Jurkat, Clone E6-1 (cell line): ENCODE measurements around the gene R3HDM1.
"Not testable (repeated sequence)": the region's sequence is repeated elsewhere in the genome, so short reads cannot be mapped to it uniquely, and the experiment has no call there.

Experiments
- DNase-seq: peaks from one replicate; pipeline ENCODE4 v3.0.0-alpha.2; 2011; ENCODE audit warnings: low read depth, low spot score
- H3K4me3 ChIP-seq: 2 replicates; pipeline ENCODE4 v1.5.1; 2011; ENCODE audit warnings: mild to moderate bottlenecking, low read length, control low read depth, moderate library complexity

Gene R3HDM1

DNA sequence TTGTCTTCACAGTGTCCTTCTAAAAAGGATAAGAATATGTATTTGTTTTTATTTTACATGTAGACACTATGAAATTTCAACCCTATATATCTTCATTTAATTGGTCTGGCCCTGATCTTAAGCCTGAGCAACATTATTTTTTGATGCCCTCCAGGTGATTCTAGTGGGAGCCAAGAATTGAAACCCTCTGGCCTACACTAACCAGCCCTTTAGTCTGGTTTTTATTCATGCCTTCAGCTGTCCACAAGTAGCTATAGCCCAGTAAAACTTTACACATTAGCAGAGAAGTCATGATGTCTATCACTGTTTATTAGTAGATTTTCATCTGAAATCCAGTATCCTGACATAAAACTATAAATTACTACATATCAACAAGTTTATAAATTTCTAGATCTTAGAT is 157.7 kb downstream of the R3HDM1 start:
- DNase-seq, result no peak
- H3K4me3 ChIP-seq, result no peak overlapping the region

DNA sequence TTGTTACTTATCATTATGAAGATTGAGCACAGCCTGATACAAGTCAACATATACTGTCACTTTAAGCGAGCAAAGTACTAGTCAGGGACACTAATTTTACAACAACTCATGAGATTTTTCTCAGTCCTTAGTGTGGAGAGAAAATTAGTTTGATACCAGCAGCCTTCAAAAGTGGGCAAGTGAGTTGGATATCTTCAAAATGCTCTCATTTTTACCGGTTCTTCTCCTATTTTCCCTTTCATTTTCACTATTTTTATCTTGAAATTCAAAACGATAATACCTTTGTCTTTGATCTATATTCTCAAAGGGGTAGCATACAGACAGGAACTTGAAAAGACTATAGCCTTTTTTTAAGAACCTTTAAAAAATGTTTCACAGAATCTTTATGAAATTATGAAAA is 158.4 kb downstream of the R3HDM1 start:
- H3K4me3 ChIP-seq, result no peak overlapping the region
- no peak for DNase-seq

DNA sequence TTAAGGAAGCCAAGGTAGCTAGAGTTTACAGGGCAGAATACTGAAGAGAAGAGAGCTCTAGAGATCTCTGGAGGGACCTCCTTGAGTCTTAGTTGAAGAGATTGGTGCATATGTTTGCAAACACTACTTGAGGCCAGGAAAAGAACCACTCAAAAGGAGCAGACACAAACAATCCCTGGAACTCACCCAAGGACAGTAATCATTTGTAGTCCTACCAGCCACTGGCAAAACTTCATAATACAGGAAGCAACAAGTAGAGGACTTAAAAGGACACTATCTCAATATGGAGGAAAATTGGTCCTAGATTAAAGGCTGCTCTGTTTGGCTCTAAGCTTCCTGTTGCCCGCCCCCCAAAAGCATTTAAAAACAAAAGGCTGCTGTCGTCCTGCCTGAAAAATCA is 163.4 kb downstream of the R3HDM1 start:
- no peak for DNase-seq

DNA sequence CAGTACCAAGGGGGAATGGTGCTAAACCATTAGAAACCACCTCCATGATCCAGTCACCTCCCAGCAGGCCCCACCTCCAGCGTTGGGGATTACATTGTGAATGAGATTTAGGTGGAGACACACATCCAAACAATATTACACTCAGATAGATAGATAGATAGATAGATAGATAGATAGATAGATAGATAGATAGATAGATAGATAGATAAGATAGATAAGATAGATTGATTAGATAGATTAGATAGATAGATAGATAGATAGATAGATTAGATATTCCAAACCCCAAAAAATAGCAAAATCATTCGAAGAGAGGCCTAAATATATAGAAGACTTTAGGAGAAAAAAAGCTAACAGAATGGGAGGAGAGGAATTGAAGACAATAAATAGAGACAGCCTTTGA is 167.6 kb downstream of the R3HDM1 start:
- no peak for DNase-seq
- H3K4me3 ChIP-seq, result no peak overlapping the region

More for the DNA sequence above, 163.4 kb downstream of the R3HDM1 start:
- no peak overlapping the region for H3K4me3 ChIP-seq

DNA sequence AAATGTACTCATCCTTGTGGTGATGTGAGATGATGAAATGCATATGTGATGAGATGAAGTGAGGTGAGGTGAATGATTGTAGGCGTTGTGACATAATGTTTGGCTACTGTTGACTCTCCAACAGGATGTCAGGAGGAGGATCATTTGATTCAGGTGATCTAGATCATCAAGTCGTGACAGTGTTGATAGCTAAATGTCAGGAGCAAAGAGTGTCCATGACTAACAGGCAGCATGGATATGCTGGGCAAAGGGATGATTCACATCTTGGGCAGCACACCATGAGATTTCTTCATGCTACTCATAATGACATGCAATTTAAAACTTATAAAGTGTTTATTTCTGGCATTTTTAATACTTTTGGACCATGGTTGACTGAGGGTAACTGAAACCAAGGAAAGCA is 170.2 kb downstream of the R3HDM1 start:
- no peak for DNase-seq

DNA sequence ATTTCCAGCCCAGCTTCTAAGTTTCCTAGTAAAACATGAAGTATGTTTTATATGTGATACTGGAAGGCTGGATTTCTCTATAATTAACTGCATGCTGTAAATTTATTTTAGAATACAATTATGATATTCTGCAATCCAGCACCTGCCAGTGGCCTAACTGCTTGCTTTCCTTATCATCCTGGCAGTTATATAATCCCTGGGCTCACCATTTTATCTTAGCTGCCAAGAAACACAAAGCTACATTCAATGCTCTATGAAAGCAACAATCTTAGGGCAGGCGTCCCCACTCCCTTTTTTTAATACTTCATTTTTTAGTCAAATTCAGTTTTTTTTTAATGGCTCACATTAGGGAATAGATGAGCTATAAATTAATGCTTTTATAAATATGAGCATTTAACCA is 172.0 kb downstream of the R3HDM1 start:
- no peak for DNase-seq
- no peak overlapping the region for H3K4me3 ChIP-seq

More for the DNA sequence above, 170.2 kb downstream of the R3HDM1 start:
- no peak overlapping the region for H3K4me3 ChIP-seq

DNA sequence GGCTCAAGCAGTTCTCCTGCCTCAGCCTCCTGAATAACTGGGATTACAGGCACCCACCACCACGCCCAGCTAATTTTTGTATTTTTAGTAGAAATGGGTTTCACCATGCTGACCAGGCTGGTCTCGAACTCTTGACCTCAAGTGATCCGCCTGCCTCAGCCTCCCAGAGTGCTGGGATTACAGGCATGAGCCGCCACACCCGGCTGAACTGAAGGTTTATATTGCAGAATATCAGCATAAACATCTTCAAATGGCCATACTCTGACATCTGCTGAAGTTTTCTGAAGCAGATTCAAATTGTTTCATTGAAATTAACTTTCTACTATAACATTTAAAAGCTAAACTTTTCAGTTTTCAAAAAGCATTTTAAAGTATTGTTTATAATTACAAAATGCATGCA is 172.8 kb downstream of the R3HDM1 start:
- DNase-seq, result not testable (repeated sequence)

DNA sequence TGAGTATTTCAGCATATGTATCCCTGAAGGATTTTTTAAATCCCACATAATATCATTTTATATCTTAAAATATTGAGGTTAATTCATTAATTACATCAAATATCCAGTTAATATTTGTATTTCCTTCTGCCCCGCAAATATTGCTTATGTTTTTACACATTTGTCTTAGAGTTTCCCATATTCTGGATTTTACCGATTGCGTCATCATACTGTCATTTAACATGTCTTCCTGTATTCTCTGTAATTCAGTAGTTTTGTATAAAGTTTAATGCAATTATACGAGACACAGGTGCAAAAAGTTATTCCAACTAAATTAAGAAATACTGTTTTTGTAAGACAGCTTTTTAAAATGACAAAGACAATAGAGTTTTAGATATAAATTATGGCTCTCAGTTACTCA is 176.9 kb downstream of the R3HDM1 start:
- DNase-seq, result no peak
- H3K4me3 ChIP-seq, result no peak overlapping the region

More for the DNA sequence above, 172.8 kb downstream of the R3HDM1 start:
- H3K4me3 ChIP-seq, result not testable (repeated sequence)

DNA sequence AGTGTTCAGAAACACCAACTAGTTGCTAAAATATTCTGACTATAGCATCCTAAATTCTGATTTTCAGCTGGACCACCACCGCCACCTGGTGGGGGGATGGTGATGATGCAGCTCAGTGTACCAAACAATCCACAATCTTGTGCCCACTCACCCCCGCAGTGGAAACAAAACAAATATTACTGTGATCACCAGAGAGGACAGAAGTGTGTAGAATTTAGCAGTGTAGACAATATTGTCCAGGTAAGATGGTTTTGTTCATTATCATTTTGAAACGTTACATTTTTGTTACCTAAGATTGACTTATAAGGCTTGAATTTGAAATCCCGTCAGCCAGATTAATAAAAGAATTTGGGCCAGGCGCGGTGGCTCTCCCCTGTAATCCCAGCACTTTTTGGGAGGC is 178.7 kb downstream of the R3HDM1 start:
- peak; percentile 40 for DNase-seq
- H3K4me3 ChIP-seq, result no peak overlapping the region

DNA sequence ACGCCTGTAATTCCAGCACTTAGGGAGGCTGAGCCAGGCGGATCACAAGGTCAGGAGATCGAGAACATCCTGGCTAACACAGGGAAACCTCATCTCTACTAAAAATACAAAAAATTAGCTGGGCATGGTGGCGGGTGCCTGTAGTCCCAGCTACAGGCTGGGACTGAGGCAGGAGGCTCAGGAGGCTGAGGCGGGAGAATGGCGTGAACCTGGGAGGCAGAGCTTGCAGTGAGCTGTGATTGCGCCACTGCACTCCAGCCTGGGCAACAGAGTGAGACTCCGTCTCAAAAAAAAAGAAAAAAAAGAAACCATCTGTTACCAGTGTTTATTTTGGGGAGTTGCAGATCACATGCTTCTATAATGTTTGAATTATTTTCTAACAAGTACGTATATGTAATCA is 183.8 kb downstream of the R3HDM1 start:
- not testable (repeated sequence) for H3K4me3 ChIP-seq, DNase-seq

DNA sequence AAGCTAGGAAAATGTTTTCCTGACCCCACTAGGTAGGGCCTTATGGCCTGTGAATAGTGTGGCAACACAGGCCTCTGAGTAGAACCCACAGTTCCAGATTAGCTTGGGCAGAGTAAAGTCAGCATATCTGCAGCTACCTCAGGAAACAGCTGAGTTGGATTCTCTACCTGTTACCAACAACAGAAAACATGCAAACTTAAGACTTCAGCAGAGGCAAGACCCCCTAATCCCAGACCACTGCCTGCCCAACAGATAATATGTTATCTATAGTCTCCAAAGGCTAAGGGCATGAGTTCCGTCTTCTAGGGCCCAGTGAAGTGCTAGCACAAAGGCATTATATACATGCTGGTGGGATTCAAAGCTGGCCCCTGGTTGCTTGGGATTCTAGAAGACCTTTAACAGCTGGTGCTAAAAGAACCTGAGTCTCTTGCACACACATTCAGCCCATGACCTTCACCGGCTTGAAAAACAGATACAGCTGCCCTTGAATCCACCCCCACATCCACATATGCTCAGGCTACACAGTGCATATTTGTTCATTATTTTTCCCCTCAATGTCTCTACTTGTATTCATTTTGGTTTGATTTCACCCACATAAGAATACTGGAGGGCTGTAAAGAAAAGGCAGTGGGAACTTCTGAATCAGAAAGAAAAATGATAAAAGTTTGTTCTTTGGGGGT is 196.9 kb downstream of the R3HDM1 start:
- no peak overlapping the region for H3K4me3 ChIP-seq
- no peak for DNase-seq

DNA sequence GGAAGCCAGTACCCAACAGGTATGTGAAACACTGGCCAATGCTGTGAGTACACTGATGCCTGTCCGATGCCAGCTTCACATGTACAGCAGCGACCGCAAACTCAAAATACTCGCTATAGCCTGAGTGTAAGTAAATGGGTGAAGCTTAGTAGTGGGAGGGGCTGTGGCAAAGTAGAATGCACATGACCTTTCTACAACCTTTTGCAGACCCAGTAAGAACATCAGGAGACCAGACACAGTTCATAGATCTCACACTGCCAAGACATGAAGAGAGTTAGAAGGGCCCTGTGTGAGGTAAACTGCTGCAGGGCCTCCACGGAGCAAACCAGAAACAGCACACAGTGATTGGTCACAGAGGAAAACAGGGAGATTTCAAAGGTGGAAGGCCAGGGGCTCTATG is 201.3 kb downstream of the R3HDM1 start:
- H3K4me3 ChIP-seq, result no peak overlapping the region; the same call in 1 of the 2 replicates
- peak; percentile 22 for DNase-seq

DNA sequence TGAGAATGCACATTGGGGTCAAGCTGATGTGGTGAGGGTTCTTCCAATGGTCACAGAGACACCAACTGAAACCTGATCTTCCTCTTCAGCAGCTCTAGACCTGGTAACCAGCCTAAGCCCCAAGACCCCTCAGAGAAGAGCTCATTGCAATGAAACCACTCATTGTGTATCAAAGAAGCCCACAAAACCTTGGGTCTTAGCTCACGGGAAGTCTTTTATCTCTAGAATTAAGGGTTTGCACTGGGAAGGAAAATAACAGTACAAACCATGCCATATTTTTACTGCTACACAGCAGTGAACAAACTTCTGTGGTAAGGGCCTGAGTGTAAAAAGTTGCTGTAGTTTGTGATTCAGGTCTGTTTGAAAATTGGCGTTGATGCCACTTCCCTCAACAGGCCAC is 201.8 kb downstream of the R3HDM1 start:
- DNase-seq, result peak; percentile 81
- H3K4me3 ChIP-seq, result no peak overlapping the region; the same call in 1 of the 2 replicates

DNA sequence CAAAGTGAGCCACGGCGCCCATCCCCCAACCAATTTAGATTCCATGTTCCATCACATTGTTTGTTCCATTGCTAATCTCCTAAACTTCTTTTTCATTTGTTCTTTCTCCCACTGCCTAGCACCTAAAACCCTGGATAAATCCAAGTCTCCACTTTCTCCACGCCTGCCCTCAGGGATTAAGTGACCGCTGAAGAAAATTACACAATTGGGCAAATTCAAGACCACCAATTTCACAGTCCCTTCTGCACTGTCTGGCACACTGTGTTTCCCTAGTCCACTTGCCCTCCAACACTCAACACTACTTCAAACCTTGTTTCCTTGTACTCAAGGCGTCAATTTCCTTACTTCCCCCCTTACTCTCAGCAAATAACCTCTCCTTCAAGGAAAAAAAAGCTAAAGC is 205.3 kb downstream of the R3HDM1 start:
- no peak for DNase-seq
- no peak overlapping the region for H3K4me3 ChIP-seq

DNA sequence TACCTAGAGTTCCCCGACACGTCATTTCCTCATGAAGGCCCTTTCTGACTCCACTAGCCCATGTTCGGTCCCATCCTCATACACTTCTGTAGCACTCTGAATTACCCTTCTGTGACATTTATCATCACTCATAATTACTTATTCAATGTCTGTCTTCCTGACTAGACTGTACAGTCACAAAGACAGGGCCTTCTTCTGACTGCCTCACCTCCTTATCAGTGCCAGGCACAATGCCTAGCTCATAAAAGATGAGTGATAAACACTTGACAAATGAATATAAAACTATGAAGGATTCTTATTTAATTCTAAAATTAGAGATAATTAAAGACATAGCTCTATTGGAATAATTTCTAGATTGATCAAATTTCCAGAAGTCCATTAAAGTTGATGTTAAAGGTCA is 208.9 kb downstream of the R3HDM1 start:
- H3K4me3 ChIP-seq, result no peak overlapping the region
- no peak for DNase-seq

DNA sequence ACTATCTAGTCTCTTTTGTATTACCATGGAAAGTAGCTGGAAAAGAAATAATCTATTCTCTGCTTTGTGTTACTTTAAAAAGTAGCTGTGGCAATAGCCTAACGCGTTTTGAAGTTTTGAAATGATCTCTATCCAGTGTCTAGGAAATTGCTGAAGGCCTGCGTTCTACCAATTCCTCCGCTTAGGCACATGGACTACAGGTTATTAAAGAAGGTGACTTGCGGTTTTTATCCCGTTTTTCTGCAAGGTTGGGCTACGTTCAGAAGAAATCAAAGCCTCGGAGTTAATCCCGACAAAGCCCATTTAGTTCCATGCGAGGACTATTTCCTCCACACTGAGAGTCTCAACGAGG is 209.7 kb downstream of the R3HDM1 start:
- no peak overlapping the region for H3K4me3 ChIP-seq
- no peak for DNase-seq

DNA sequence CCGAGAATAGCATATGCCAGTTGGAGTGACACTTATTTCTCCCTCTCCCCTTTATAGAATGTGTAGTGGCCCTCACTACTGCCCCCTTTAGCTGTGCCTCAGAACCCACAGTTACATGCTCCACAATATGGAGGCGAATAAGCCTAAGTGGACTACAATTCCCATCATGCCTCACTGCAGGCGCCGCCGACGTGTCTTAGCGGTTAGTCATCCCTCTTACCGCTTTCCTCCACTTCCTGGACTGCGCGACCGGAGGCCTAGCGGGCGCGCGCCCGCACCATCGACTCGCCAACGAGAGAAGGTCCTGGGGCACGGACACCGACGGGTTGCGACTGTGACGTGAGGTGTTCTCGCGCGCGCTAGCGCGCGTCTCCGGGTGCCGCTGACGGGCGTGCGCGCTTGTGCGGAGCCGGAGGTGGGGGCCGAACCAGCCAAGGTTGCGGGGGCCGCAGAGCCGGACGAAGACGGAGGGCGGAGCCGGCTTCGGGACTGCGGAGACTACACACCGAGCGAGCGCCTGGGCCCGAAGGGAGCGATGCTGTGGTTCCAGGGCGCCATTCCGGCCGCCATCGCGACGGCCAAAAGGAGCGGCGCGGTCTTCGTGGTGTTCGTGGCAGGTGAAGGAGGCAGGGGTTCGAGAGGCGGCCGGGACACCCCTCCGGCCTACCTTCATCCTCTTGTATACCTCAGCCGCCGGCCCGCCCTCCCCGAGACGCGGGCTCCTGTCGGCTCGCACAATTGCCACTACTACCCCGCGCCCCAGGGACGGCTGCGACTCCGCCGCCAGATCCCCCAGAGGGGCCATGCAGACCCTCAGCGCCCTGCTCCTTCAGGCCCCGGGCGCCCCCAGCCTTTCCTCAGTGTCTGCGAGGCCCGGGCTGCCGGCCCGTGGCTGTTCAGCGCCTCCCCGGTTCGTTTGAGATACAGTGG is 210.4 kb downstream of the R3HDM1 start, which contains the start of gene UBXN4:
TSS of gene UBXN4 (plus strand) at position 461 of the 930 bp plus-strand sequence. CDS start at position 536, 75 bp downstream.
- DNase-seq, result peak; percentile 98
- H3K4me3 ChIP-seq, result peak within 1 kb of the TSS; percentile 85

DNA sequence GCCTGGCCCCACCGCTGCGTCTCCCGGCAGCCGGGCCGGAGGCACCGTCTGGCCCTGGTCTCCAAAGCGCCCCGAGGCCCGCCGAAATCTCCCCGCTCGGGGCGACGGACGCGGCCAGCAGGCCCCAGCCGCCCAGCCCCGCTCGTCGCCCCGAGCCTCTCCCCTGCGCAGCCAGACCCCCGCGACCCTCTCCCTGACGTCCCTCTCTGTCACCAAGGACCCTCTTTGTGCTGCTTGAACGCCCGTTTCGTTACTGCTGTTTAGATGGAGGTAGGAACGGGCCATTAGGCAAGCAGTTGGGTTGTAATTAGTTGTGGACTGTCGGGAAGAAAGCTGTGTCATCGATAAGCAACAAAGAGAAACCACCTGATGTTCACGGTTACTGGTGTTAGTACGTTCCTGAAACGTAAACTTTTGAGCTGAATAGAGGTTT is 211.1 kb downstream of the R3HDM1 start:
- DNase-seq, result peak; percentile 41
- peak overlapping the region; percentile 85 for H3K4me3 ChIP-seq

DNA sequence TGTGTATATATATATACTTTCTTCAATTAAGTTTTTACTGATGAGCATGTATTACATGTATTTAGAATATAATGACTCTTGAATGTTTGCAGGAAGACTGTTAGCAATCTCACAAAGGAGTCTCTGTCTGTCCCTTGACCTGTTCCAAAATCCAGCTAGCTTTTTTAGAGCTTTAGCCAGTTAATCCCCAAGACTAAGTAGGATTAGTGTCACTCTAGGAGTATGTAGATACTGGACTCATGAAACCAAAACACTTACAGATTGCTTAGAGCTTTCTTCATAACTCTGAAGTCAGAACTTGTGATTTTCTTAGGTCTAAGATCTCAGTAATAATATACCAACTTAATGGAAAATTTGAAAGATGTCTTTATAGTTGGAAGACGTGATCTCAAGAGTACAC is 212.6 kb downstream of the R3HDM1 start:
- H3K4me3 ChIP-seq, result no peak overlapping the region
- no peak for DNase-seq

DNA sequence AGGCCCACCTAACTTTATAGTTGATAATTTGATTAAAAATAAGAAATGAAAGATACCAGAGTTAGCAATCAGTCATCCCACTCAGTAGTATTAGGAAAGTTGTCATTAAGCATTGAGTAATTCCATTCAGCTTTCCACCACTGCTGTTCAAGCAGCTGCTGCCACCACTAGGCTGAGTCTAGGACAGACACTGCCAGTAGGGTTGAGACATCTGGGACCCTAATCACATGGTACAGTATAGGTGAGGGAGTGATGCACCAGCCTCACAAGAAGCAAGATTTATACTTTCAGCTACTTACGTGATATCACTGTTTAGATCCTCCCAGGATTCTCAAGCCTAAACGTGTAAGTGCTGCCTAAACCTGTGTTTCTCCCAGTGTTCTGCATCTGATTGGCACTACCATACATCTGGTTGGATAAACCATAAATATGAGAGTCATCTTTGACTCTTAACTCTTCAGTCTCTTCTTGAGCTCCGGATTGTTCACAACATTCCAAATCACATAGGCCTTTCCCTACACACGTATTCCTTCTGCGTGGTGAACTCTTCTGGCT is 213.6 kb downstream of the R3HDM1 start:
- DNase-seq, result peak; percentile 60
- H3K4me3 ChIP-seq, result no peak overlapping the region
